Muscle of leg (tissue), 11 donors: ENCODE results near the gene CERS6. TPM values are rescaled to one million over a fixed set of nuclear protein-coding genes. Genes with fewer than 3 reads are reported as not detected.
A peak's percentile ranks its signal among the peaks of the same experiment; 100 is the strongest.

Experiments used
- DNase-seq: peaks from one replicate; pipeline ENCODE4 v3.0.0; 2013
- H3K27ac ChIP-seq: one replicate; pipeline ENCODE4 v1.5.1; 2013; ENCODE audit warnings: mild to moderate bottlenecking, low read length, control low read depth
- H3K27me3 ChIP-seq: one replicate; pipeline ENCODE4 v1.6.1; 2013; ENCODE audit warnings: low read length; ENCODE audit not compliant: control insufficient read depth, insufficient read depth
- H3K36me3 ChIP-seq: one replicate; pipeline ENCODE4 v1.6.1; 2013; ENCODE audit warnings: low read length; ENCODE audit not compliant: control insufficient read depth, insufficient read depth
- H3K4me1 ChIP-seq: one replicate; pipeline ENCODE4 v1.6.1; 2013; ENCODE audit warnings: low read length; ENCODE audit not compliant: control insufficient read depth, insufficient read depth
- H3K4me3 ChIP-seq: one replicate; pipeline ENCODE4 v1.5.1; 2013; ENCODE audit warnings: low read length, control low read depth
- H3K9me3 ChIP-seq: replicated peaks from 2 replicates; pipeline ENCODE4 v1.6.1; 2013; ENCODE audit warnings: low read depth, low read length; ENCODE audit not compliant: control insufficient read depth
- WGBS: methylation state at CpG from one replicate; pipeline ENCODE4 v1.1.5; 2013; ENCODE audit warnings: missing lambda C conversion rate; ENCODE audit not compliant: insufficient coverage; 5-methylcytosine and 5-hydroxymethylcytosine counted together
- polyA plus RNA-seq, 8 donors: library from polyadenylated mRNA; unstranded; fragments of 120-200 nt; gene quantifications; one replicate each; pipeline versions ENCODE4 v1.2.1 to v1.2.3, GENCODE V29; 2013; ENCODE audit warnings: inconsistent platforms in 1 of 8, low replicate concordance in 1 of 8; ENCODE audit not compliant: insufficient read length in 8 of 8, insufficient read depth in 1 of 8
- total RNA-seq: library from RNA; stranded (reverse); fragments of 120-200 nt; gene quantifications from one replicate; pipeline ENCODE4 v1.2.4, GENCODE V29; 2013

The CERS6 gene
- total and polyA plus RNA-seq, 9 donors = 21.2 to 54.4 (median 39.0) TPM

GRCh38 chr2:168717790-168718502 is 261.9 kb downstream of the CERS6 start:
- no peak for DNase-seq
- no CpG with 5 or more reads among the region's 3 CpGs for WGBS
- Histone ChIP-seq H3K36me3 (peaks cover 12% of the 10 kb centered on the region), H3K27me3 (no peaks in the 10 kb centered on the region), H3K4me3 (no peak overlapping the region), H3K4me1 (peaks cover 3% of the 10 kb centered on the region), H3K9me3 (no peaks in the 10 kb centered on the region), H3K27ac (no peak overlapping the region)

- no peak for DNase-seq
- Histone ChIP-seq H3K4me3 (no peak overlapping the region), H3K36me3 (peaks cover 12% of the 10 kb centered on the region), H3K4me1 (peaks cover 3% of the 10 kb centered on the region), H3K9me3 (no peaks in the 10 kb centered on the region), H3K27ac (no peak overlapping the region), H3K27me3 (no peaks in the 10 kb centered on the region)
- WGBS = 8% methylated on average over 1 of the region's 2 CpGs
These were observed 262.6 kb downstream of the CERS6 start for GRCh38 chr2:168718622-168719021.

- Histone ChIP-seq H3K9me3 (no peaks in the 10 kb centered on the region), H3K4me1 (peaks cover 3% of the 10 kb centered on the region), H3K4me3 (no peak overlapping the region), H3K36me3 (peaks cover 12% of the 10 kb centered on the region), H3K27ac (no peak overlapping the region), H3K27me3 (no peaks in the 10 kb centered on the region)
- no peak for DNase-seq
These were observed 263.4 kb downstream of the CERS6 start for GRCh38 chr2:168719446-168719845.

- WGBS = no CpG with 5 or more reads among the region's 2 CpGs
- Histone ChIP-seq H3K4me1 (peaks cover 3% of the 10 kb centered on the region), H3K27me3 (no peaks in the 10 kb centered on the region), H3K9me3 (no peaks in the 10 kb centered on the region), H3K36me3 (peaks cover 9% of the 10 kb centered on the region), H3K27ac (no peak overlapping the region), H3K4me3 (no peak overlapping the region)
- peak; percentile 94 for DNase-seq
These were observed 266.5 kb downstream of the CERS6 start for GRCh38 chr2:168722592-168722991.

GRCh38 chr2:168723275-168723899 is 267.3 kb downstream of the CERS6 start:
- Histone ChIP-seq H3K36me3 (peaks cover 5% of the 10 kb centered on the region), H3K27ac (no peak overlapping the region), H3K4me3 (no peak overlapping the region), H3K9me3 (no peaks in the 10 kb centered on the region), H3K27me3 (no peaks in the 10 kb centered on the region), H3K4me1 (peaks cover 3% of the 10 kb centered on the region)
- 43% methylated on average over 1 of the region's 3 CpGs for WGBS
- peak; percentile 52 for DNase-seq

GRCh38 chr2:168726375-168726774 is 270.3 kb downstream of the CERS6 start:
- no peaks in the 10 kb centered on the region for H3K9me3 ChIP-seq
- WGBS = no CpG with 5 or more reads among the region's 3 CpGs
- H3K27ac ChIP-seq = no peak overlapping the region
- H3K4me1 ChIP-seq = peaks cover 3% of the 10 kb centered on the region
- no peak overlapping the region for H3K4me3 ChIP-seq
- no peak for DNase-seq
- no peaks in the 10 kb centered on the region for H3K27me3 ChIP-seq
- no peaks in the 10 kb centered on the region for H3K36me3 ChIP-seq

GRCh38 chr2:168727904-168728470 is 271.9 kb downstream of the CERS6 start:
- no peaks in the 10 kb centered on the region for H3K27me3 ChIP-seq

GRCh38 chr2:168729455-168729854 is 273.4 kb downstream of the CERS6 start:
- no peak overlapping the region for H3K27ac ChIP-seq
- no peak overlapping the region for H3K4me3 ChIP-seq
- WGBS = 83% methylated on average over 1 of the region's 2 CpGs
- H3K9me3 ChIP-seq = no peaks in the 10 kb centered on the region
- H3K4me1 ChIP-seq = peaks cover 5% of the 10 kb centered on the region
- no peaks in the 10 kb centered on the region for H3K27me3 ChIP-seq
- no peak for DNase-seq
- H3K36me3 ChIP-seq = no peaks in the 10 kb centered on the region

More at GRCh38 chr2:168727904-168728470, 271.9 kb downstream of the CERS6 start:
- H3K9me3 ChIP-seq = no peaks in the 10 kb centered on the region
- H3K4me1 ChIP-seq = no peaks in the 10 kb centered on the region
- no peaks in the 10 kb centered on the region for H3K36me3 ChIP-seq
- peak; percentile 57 for DNase-seq
- no peak overlapping the region for H3K27ac ChIP-seq
- no CpG with 5 or more reads among the region's 5 CpGs for WGBS
- H3K4me3 ChIP-seq = no peak overlapping the region

GRCh38 chr2:168730344-168730743 is 274.3 kb downstream of the CERS6 start:
- Histone ChIP-seq H3K9me3 (no peaks in the 10 kb centered on the region), H3K4me1 (peaks cover 5% of the 10 kb centered on the region), H3K36me3 (no peaks in the 10 kb centered on the region), H3K4me3 (no peak overlapping the region), H3K27ac (no peak overlapping the region), H3K27me3 (no peaks in the 10 kb centered on the region)
- no peak for DNase-seq
- 81% methylated on average over 3 of the region's 4 CpGs for WGBS

GRCh38 chr2:168731002-168731401 is 274.9 kb downstream of the CERS6 start:
- H3K9me3 ChIP-seq = no peaks in the 10 kb centered on the region
- WGBS = no CpG with 5 or more reads among the region's 2 CpGs
- no peak overlapping the region for H3K4me3 ChIP-seq
- H3K4me1 ChIP-seq = peaks cover 5% of the 10 kb centered on the region
- no peak overlapping the region for H3K27ac ChIP-seq
- DNase-seq = no peak
- no peaks in the 10 kb centered on the region for H3K36me3 ChIP-seq
- H3K27me3 ChIP-seq = no peaks in the 10 kb centered on the region
